Endometrial microvascular endothelial cells (primary cell): ENCODE results near the gene GNAT2. TPM values are rescaled to one million over a fixed set of nuclear protein-coding genes. Genes with fewer than 3 reads are reported as not detected.

ENCODE experiments used
- in situ Hi-C: cut with HindIII; loops from 2 replicates; pipeline ENCODE4 v1.10.0; 2017; ENCODE audit warnings: low sequenced_read_pairs, low pct_unique_long_range_greater_than_20kb; ENCODE audit errors: inconsistent ontology term
- total RNA-seq: library from RNA; depleted of rRNA; stranded (reverse); fragments of >200 nt; gene quantifications from one replicate; pipeline ENCODE4 v1.2.3, GENCODE V29; 2015; ENCODE audit errors: inconsistent ontology term

Gene GNAT2
- total RNA-seq, 1 donor from 2014 or later, result not detected

GRCh38 chr1:109643385-109644230 lies 24.2 kb upstream of the GNAT2 start:
- in situ Hi-C loops, result loop anchor here (10.0 kb wide), 1 partner anchor 121 kb away; the partner anchor contains the start of gene EPS8L3

- in situ Hi-C loops, result loop anchor here (10.0 kb wide), 1 partner anchor 122 kb away; the partner anchor contains the start of gene EPS8L3
These were observed 23.2 kb upstream of the GNAT2 start for GRCh38 chr1:109642626-109643025.

- in situ Hi-C loops, result loop anchor here (10.0 kb wide), 1 partner anchor 123 kb away; the partner anchor contains the start of gene EPS8L3
These were observed 22.4 kb upstream of the GNAT2 start for GRCh38 chr1:109641861-109642260.

GRCh38 chr1:109641078-109641740 lies 21.8 kb upstream of the GNAT2 start:
- in situ Hi-C loops, result loop anchor here (10.0 kb wide), 1 partner anchor 124 kb away; the partner anchor contains the start of gene EPS8L3

- in situ Hi-C loops, result loop anchor here (10.0 kb wide), 1 partner anchor 124 kb away; the partner anchor contains the start of gene EPS8L3
These were observed 21.0 kb upstream of the GNAT2 start for GRCh38 chr1:109640285-109640865.

- in situ Hi-C loops, result loop anchor here (10.0 kb wide), 1 partner anchor 125 kb away; the partner anchor contains the start of gene EPS8L3
These were observed 20.4 kb upstream of the GNAT2 start for GRCh38 chr1:109639841-109640184.

- in situ Hi-C loops, result no loop called here
These were observed 19.8 kb upstream of the GNAT2 start for GRCh38 chr1:109639063-109639840.

- in situ Hi-C loops, result no loop called here
These were observed 18.0 kb upstream of the GNAT2 start for GRCh38 chr1:109637446-109637845.

GRCh38 chr1:109636201-109636952 lies 17.0 kb upstream of the GNAT2 start:
- in situ Hi-C loops, result no loop called here

- in situ Hi-C loops, result no loop called here
These were observed 16.4 kb upstream of the GNAT2 start for GRCh38 chr1:109635862-109636200.

GRCh38 chr1:109634771-109635750 lies 15.6 kb upstream of the GNAT2 start:
- in situ Hi-C loops, result no loop called here

- in situ Hi-C loops, result no loop called here
These were observed 14.9 kb upstream of the GNAT2 start for GRCh38 chr1:109634292-109634691.

- in situ Hi-C loops, result no loop called here
These were observed 13.4 kb upstream of the GNAT2 start for GRCh38 chr1:109632671-109633346.

GRCh38 chr1:109631513-109632505 lies 12.4 kb upstream of the GNAT2 start:
- in situ Hi-C loops, result no loop called here

- in situ Hi-C loops, result no loop called here
These were observed 11.6 kb upstream of the GNAT2 start for GRCh38 chr1:109630898-109631512.
